ENCODE results near the gene ZNF583.
A peak's percentile ranks its signal among the peaks of the same experiment; 100 is the strongest.

The ZNF583 gene

DNA sequence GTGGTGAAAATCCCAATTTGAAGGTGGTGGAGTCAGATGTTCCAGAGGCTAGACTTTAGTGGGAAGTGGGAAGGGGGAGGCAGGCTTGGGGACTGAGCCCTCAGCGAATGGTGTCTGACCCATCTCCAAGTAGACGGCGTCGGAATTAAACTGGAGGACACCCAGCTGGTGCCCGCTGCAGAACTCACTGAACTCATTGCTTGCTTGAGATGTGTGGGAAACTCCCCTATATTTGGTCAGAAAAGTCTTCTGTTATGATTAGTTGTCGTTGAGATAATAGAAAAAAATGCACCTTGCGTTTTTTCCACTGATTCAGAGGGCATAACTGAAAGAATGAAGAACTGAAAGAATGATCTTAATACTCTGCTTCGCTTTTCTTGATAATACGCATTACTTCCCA lies 871 bp upstream of the ZNF583 start:
- TF ChIP-seq, protein P1, sequence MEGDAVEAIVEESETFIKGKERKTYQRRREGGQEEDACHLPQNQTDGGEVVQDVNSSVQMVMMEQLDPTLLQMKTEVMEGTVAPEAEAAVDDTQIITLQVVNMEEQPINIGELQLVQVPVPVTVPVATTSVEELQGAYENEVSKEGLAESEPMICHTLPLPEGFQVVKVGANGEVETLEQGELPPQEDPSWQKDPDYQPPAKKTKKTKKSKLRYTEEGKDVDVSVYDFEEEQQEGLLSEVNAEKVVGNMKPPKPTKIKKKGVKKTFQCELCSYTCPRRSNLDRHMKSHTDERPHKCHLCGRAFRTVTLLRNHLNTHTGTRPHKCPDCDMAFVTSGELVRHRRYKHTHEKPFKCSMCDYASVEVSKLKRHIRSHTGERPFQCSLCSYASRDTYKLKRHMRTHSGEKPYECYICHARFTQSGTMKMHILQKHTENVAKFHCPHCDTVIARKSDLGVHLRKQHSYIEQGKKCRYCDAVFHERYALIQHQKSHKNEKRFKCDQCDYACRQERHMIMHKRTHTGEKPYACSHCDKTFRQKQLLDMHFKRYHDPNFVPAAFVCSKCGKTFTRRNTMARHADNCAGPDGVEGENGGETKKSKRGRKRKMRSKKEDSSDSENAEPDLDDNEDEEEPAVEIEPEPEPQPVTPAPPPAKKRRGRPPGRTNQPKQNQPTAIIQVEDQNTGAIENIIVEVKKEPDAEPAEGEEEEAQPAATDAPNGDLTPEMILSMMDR (IDR thresholded peaks at IDR 0.05; ENCODE audit: insufficient read depth, low read depth, low read length, missing control alignments), result no peak
- DNase-seq (ENCODE audit: low read depth), result peak; percentile 4
- H3K4me3 ChIP-seq (ENCODE audit: low read length), result peak overlapping the region; percentile 79

DNA sequence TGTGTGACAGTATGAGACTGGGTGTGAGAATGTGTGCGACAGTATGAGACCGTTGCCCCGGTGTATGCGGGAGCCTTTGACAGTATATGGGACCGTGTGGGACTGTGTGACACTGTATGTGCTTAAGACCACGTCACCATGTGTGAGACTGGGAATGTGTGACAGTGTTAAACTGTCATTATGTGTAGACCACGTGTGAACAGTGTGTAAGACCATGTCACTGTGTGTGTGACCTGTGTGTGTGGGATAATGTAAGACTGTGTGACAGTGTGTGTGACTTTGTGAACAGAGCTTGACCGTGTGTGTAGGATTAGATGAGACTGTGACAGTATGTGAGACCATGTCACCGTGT lies 549 bp downstream of the ZNF583 start:
- TF ChIP-seq, protein P1 (IDR thresholded peaks at IDR 0.05; ENCODE audit: insufficient read depth, low read depth, low read length, missing control alignments), result no peak
- peak overlapping the region; percentile 79 for H3K4me3 ChIP-seq (ENCODE audit: low read length)
- peak; percentile 7 for DNase-seq (ENCODE audit: low read depth)

DNA sequence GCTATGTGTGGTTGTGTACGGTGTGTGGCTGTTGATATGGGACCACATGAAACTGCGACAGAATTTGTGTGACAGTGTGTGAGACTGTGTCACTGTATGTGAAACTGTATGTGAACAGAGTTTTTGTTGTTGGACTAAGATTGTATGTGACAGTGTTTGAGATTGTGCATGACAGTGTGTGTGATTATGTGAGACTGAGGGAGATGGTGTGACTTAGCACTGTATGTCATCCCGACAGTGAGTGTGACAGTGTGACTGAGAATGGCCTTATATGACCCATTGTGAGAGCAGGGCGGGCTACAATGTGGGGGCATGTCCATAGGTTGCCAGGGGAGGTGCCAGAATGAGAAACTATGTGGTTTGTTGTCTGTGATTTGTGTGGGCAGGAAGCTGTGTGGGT lies 930 bp downstream of the ZNF583 start:
- peak overlapping the region; percentile 79 for H3K4me3 ChIP-seq (ENCODE audit: low read length)
- TF ChIP-seq, protein P1 (IDR thresholded peaks at IDR 0.05; ENCODE audit: insufficient read depth, low read depth, low read length, missing control alignments), result no peak

DNA sequence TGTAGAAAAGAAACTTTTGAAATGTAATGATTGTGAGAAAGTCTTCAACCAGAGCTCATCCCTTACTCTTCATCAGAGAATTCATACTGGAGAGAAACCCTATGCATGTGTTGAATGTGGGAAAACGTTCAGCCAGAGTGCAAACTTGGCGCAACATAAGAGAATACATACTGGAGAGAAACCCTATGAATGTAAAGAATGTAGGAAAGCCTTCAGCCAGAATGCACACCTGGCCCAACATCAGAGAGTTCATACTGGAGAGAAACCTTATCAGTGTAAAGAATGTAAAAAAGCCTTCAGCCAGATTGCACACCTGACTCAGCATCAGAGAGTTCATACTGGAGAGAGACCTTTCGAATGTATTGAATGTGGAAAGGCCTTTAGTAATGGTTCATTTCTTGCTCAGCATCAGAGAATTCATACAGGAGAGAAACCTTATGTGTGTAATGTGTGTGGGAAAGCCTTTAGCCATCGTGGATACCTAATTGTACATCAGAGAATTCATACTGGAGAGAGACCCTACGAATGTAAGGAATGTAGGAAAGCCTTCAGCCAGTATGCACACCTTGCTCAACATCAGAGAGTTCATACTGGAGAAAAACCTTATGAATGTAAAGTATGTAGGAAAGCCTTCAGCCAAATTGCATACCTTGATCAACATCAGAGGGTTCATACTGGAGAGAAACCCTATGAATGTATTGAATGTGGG lies 19.3 kb downstream of the ZNF583 start:
- DNase-seq (ENCODE audit: low read depth), result no peak
- no peak overlapping the region for H3K4me3 ChIP-seq (ENCODE audit: low read length)
- TF ChIP-seq, protein P1 (IDR thresholded peaks at IDR 0.05; ENCODE audit: insufficient read depth, low read depth, low read length, missing control alignments), result no peak

More for the DNA sequence above, 930 bp downstream of the ZNF583 start:
- no peak for DNase-seq (ENCODE audit: low read depth)

DNA sequence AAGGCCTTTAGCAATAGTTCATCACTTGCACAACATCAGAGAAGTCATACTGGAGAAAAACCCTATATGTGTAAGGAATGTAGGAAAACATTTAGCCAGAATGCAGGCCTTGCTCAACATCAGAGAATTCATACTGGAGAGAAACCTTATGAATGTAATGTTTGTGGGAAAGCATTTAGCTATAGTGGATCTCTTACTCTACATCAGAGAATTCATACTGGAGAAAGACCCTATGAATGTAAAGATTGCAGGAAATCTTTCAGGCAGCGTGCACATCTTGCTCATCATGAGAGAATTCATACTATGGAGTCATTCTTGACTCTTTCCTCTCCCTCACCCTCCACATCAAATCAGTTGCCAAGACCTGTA lies 19.8 kb downstream of the ZNF583 start:
- H3K4me3 ChIP-seq (ENCODE audit: low read length), result no peak overlapping the region
- no peak for DNase-seq (ENCODE audit: low read depth)
- TF ChIP-seq, protein P1 (IDR thresholded peaks at IDR 0.05; ENCODE audit: insufficient read depth, low read depth, low read length, missing control alignments), result no peak

DNA sequence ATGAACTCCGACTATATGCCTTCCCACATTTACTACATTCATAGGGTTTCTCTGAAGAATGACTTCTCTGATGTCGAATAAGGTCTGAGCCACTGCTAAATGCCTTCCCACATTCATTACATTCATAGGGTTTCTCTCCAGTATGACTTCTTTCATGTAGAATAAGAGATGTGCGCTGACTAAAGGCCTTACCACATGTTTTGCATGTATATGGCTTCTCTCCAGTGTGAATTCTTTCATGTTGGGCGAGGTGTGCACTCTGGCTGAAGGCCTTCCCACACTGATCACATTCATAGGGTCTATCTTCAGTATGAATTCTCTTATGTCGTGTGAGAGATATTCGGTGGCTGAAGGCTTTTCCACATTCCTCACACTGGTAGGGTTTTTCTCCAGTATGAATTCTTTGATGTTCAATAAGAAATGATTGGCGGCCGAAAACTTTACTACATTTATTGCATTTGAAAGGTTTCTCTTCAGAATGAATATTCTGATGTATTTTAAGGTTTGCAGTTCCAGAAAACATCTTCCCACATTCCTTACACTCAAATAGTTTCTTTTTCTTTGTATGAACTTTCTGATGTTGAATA lies 37.2 kb downstream of the ZNF583 start:
- no peak overlapping the region for H3K4me3 ChIP-seq (ENCODE audit: low read length)
- no peak for DNase-seq (ENCODE audit: low read depth)
- TF ChIP-seq, protein P1 (IDR thresholded peaks at IDR 0.05; ENCODE audit: insufficient read depth, low read depth, low read length, missing control alignments), result no peak

DNA sequence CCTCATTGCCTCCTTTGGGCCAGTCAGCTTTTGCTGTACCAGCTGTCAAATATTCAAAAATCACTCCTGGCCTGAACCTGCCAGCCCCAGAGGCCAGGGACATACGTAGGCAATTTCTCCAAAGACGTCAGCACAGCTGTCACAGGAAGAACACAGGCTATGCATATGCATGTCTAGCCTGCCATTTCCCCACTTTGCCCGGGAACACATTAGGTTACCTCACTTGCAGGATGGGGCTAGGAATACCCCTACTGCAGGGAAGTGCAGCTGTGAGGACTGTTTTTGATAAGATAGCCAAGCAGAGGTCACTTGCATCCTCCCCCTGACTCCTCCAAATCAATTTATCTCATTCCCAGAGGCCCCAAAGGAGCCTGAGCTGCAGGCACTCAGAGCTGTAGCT lies 70.2 kb downstream of the ZNF583 start:
- DNase-seq (ENCODE audit: low read depth), result no peak
- TF ChIP-seq, protein P1 (IDR thresholded peaks at IDR 0.05; ENCODE audit: insufficient read depth, low read depth, low read length, missing control alignments), result no peak
- no peak overlapping the region for H3K4me3 ChIP-seq (ENCODE audit: low read length)
